Measurements from ENCODE around the gene TEX29.

Gene TEX29

GRCh38 chr13:111339366-111340143 is 19.1 kb downstream of the TEX29 start:
- in situ Hi-C loops (cut with MboI; ENCODE audit: low sequenced_read_pairs): no loop called here

DNA sequence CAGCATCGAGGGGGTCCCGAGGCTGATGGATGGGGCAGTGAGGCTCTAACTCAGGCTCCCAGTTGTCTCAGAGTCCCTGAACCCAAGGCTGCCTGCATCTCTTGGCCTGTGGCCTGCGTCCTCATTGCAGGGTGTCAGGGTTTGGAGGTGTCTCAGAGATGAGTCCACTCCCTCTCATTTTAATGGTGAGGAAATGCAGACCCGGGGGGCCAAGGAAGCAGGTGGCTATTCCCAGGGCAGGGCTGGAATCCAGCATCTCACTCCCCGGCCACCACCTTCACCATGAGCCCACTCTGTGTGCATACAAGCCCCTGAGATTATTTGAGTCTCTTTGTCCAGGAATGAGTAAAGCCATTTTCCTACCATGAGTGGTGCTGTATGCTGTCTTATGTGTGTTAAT is 21.4 kb downstream of the TEX29 start:
- in situ Hi-C loops (cut with MboI; ENCODE audit: low sequenced_read_pairs): no loop called here

- in situ Hi-C loops (cut with MboI; ENCODE audit: low sequenced_read_pairs): no loop called here
Measured at GRCh38 chr13:111342721-111343120, 22.3 kb downstream of the TEX29 start.

DNA sequence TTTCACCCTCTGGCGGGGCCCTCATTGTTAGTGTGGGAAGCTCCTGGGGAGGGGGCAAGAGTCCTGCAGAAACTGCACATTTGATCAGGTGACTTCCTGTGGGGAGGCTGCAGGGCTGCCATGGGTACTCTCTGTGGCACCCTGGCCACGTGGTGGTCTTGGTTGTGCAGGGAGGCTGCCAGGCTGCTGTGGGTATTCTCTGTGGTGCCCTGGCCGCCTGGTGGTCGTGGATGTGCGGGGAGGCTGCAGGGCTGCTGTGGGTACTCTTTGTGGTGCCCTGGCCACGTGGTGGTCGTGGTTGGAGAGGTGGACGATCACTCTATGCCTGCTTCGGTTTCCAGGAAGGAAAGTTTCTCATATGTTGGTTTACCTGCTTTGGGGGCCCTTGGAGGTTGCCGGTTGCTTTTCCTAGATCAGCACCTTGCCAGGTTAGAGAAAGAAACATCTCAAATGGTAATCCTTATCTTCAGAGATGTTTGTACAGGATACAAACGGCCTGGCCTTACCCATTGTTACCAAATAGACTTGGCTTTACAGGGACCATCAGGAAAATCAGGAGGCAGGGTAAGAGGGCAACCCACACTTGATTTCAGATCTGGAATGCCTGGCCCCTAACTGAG is 22.9 kb downstream of the TEX29 start:
- in situ Hi-C loops (cut with MboI; ENCODE audit: low sequenced_read_pairs): no loop called here

DNA sequence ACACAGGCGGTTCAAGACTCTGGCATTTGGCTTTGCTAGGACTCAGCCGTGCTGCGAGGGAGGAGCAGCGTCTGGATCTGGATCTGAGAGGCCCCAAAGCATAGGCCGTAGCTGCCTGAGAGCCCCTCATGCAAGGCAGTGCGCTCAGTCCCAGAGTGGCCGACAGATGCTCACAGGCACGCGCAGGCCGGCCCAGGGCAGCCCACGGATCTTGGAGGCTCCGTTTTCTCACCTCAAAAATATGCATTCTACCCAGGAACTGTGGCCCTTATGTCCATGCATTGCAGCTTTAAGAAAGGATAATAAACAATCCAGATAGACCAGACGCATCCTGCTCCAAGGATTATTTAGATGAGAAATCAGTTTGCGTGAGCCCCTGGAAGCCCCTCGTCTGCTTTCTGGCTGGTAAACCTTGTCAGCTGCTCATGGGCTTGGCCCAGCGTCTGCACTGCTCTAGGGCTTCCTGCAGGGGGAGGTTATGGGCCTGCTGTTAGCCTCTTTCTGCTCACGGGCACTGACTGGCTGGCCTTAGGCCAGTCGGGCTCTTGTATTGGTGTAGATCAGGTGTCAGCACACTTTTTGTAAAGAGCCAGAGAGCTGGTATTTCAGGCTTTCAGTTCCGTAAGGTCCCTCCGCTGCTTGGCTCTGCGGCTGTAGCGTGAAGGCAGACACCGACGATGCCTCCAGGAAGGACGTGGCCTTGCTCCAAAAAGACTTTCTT is 24.2 kb downstream of the TEX29 start:
- in situ Hi-C loops (cut with MboI; ENCODE audit: low sequenced_read_pairs): no loop called here

DNA sequence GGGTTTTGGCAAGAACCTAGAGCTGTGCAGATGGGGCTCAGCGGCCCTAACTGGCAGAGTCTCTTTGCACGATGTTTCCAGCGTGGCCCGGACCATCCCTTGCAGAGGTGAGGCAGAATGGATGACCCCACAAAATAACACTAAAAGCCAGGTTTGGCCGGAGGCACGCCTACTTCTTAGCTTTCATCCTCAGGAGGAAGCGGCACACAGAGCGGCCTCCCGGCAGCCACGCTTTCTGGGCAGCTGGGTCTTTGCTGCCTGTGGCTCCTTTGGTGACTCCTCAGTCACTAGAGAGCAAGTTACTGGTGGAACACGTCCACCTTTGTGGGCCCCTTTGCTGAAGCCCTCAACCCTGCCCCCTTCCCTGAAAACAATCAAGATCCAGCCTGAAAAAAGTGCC is 25.2 kb downstream of the TEX29 start:
- in situ Hi-C loops (cut with MboI; ENCODE audit: low sequenced_read_pairs): no loop called here

GRCh38 chr13:111346101-111346680 is 25.7 kb downstream of the TEX29 start:
- in situ Hi-C loops (cut with MboI; ENCODE audit: low sequenced_read_pairs): no loop called here

GRCh38 chr13:111347438-111347837 is 27.0 kb downstream of the TEX29 start:
- in situ Hi-C loops (cut with MboI; ENCODE audit: low sequenced_read_pairs): no loop called here

GRCh38 chr13:111353508-111353907 is 33.1 kb downstream of the TEX29 start:
- in situ Hi-C loops (cut with MboI; ENCODE audit: low sequenced_read_pairs): no loop called here

DNA sequence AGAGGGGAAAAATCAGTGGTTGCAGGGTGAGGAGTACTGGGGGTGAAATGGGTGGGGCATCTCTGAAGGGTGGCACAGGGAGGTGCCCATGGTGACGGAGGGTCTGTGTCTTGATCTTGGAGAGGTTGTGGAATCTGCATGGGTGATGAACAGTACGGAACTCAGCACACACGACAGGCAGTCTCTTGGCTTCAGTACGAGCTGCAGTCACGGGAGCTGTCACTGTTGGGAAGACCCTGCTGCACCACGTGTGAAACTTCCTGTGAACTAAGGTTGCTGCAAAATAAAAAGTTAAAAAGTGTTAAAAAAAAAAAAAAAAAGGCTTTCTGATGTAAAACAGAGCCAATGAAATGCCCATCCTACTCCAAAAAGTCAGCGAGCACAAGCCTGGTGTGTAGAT is 34.3 kb downstream of the TEX29 start:
- in situ Hi-C loops (cut with MboI; ENCODE audit: low sequenced_read_pairs): no loop called here

GRCh38 chr13:111356795-111357194 is 36.4 kb downstream of the TEX29 start:
- in situ Hi-C loops (cut with MboI; ENCODE audit: low sequenced_read_pairs): no loop called here

DNA sequence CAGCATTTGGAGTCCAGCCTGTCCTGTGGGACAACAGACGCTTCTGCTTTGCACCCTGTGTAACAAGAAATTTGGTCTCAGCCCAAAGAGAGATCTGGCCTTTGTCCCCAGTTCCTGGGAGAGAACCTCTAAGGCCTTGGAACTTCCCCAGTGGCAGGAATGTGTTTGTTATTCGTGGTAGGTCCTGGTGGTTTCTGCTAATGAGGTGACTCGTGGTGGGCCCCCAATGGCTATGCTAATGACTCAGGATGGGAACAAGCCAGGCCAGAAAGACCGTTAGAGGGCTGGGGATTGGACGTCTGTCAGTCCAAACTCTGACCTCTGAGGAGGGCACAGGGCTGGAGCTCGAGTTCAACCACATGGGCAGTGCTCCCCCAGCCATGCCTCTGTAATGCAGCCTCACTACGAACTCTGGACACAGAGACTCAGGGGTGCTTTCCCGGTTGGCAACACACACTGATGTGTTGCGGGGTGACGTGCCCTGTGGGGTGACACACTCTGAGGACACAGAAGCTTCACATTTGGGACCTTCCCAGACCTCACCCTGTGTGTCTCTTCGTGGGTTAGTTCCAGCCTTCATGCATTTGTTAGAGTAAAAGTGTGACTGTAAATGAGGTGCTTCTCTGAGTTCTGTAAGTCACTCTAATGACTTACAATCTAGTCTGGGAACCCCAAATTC is 38.9 kb downstream of the TEX29 start:
- in situ Hi-C loops (cut with MboI; ENCODE audit: low sequenced_read_pairs): no loop called here

DNA sequence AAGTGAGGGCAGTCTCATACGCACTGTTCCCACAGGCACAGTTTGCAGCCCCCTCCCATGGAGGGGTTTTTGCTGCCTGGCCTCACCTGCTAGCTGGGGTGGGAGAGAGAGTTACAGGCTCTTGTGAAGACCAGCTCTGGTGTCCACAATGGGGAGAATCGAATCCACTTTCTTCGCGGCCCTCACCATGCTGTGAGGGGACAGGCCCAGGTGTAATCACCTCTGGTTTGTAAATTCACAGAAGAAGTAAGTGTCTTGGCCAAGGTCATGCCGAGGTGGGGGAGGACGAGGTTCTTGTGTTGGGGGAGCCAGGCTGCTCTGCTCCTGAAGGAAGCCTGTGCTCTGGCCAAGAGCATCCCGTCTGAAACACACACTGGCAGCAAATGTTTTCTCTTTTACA is 39.5 kb downstream of the TEX29 start:
- in situ Hi-C loops (cut with MboI; ENCODE audit: low sequenced_read_pairs): no loop called here

DNA sequence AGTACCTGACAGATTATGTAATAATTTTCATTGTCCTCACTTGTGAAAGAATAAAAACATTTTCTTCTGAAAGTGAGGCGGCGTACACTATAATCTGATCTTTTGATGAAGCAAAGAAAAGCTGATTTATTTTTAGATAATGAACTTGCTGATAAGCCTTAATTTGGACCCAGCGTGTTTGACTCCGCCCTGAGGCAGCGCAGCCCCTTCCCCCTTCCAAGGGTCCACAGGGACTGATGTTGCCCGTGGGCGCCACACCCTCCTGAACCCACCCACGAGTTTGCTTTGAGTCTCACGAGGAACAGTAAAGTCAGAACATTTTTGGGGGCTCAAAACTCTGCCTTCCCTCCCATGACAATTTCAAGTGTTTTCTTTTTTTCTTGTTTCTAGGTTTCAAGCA is 40.0 kb downstream of the TEX29 start:
- in situ Hi-C loops (cut with MboI; ENCODE audit: low sequenced_read_pairs): no loop called here

- in situ Hi-C loops (cut with MboI; ENCODE audit: low sequenced_read_pairs): no loop called here
Measured at GRCh38 chr13:111361046-111361872, 40.8 kb downstream of the TEX29 start.

DNA sequence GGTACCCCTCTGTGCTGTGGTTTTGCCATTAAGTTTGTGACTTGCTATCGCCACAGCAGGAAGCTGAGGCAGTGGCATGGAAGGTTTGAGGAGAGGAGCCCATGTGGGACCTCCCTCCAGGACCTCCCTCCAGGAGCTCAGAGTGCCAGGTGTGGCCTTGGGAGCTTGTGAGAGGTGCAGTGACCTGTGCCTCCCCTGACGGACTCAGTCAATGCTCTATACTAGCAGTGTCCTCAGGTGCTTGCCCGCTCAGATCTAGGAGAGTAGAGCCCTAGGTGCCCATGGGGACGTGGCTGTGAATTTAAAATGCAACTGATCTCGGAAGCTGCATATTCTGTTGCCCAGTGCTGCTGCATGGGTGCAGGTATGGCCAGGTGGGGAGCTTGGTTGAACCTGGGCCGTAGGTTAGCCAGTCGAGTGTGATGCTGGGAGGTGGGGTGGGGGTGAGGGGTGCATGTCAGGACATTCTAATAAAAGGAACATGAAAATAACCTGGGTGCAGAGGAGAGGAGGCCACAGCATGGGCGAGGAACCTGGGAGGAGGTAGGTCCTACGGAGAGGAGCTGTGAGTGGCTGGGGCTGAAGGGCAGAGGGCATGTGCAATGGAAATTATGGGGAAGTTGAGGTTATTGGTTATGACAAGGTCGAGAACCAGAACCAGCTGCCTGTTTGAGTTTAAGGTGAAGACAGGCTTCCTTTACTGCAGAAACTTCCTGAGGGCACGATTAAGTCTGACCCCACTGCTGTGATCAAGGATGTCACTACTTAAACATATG is 41.6 kb downstream of the TEX29 start:
- in situ Hi-C loops (cut with MboI; ENCODE audit: low sequenced_read_pairs): no loop called here

DNA sequence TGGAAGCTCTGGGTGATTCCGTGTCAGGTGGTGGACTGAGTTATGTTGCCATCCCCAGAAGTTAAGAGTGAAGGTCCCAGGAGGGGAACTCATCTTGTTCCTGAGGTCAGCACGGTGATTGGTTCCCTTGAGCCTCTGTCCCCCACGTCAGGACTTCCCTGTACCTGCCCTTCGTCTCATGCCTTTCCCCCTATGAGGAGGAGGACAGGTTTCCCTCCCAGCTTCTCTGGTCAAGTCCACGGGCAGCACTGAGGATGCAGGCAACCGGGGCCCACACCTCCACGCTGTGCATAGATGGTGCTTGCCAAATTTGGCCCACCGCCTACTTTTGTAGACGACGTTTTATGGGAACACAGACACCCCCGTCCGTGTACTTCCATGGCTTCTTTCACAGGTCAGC is 42.7 kb downstream of the TEX29 start:
- in situ Hi-C loops (cut with MboI; ENCODE audit: low sequenced_read_pairs): no loop called here

DNA sequence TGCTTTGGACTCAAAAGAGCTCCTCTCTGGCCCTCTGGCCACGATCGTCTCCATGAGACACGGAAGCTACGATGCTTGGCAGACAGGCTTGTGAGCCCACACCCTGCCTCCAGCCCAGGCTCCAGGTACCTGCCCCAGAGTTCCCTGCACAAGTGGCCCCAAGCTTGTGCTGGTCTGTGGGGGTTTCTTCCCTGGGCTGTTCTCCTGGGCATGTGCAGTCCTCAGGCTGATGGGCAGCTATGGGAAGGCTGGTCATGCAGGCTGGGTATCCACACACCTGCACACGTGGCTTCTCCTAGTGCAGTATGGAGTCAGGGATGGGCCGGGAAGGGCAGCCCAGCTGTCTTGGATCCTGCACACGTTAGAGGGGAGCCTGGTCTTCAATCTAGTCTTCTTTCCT is 43.1 kb downstream of the TEX29 start:
- in situ Hi-C loops (cut with MboI; ENCODE audit: low sequenced_read_pairs): no loop called here

GRCh38 chr13:111365149-111366005 is 44.9 kb downstream of the TEX29 start:
- in situ Hi-C loops (cut with MboI; ENCODE audit: low sequenced_read_pairs): no loop called here

All from HL-60/S4 treated with retinoic acid at 250 ng/mL for 4 days and 3 days (cell line).